ENCODE data around the gene HOXC11.

Gene HOXC11

GRCh38 chr12:53998900-53999236 is 25.9 kb downstream of the HOXC11 start:
- DNase-seq, result no peak

DNA sequence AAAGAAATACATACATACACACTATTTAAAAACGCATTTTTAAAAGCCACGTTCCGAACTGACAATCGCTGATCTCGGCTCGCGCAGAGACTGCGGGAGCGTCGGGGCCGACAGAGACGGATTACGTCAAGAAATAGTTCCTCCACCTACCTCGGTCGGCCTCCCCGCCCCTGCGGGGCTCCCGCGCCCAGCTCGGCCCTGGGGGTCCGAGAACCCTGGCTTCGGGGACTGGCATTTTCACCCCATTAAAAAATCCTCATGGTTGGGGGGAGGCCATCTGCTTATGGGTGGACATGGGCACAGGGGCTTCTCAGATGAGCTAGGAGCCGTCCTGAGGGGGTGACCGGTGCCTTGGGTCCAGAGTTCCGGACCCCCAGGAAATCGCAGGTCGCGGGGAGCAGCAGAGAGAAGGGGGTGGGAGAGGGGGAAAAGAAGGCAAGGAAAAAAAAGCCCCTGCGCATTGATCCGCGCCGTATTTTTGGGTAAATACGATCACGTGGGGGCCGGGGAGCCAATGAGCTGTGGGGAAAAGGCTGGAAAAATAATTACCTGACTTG is 26.7 kb downstream of the HOXC11 start:
- no peak for DNase-seq

GRCh38 chr12:54000116-54001114 is 27.5 kb downstream of the HOXC11 start, which contains the start of gene HOXC9:
HOXC9 (plus strand) TSS chr12:54000161; CDS start chr12:54000189, 28 bp downstream.
- DNase-seq, result no peak

DNA sequence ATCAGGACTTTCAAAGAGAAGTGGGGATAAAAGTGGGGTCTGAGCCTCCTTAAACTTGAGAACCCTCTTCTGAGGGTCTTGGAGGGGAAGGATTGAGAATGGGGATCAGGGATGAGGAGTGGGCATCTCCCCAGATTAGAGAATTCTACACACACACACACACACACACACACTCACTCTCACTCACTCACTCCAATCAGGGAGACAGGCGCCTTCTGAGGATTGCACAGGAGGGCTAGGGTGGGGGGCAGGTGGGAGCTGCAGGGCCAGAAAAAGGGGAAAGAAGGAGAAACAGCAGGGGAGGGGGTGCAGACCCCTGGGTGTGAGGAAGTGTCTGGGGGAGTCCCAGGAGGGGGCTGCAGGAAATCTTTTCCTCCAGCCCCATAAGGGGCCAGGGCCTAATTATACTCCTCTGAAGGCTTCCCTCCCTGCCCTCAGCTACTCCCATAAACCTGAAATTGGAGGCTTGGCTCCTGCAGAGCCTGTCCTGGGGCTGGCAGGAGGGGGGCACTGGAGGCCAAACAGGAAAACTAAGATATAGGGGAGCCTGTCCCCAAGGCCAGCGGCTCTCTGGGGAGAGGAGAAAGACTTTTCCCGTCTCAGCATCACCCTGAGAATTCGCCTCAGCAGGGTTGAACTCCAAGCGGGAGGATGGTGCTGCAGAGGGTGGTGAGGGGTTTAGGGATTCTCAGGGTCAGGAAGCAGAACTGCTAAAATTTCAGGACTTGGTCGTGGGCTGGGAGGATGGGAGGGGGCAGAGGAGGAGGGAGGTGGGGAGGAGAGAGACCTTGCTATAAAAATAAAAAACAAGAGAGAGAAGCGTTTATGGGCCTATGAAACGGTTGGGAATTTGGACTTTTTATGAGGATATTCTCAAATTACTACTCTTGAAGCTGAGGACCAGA is 28.6 kb downstream of the HOXC11 start:
- DNase-seq, result no peak

DNA sequence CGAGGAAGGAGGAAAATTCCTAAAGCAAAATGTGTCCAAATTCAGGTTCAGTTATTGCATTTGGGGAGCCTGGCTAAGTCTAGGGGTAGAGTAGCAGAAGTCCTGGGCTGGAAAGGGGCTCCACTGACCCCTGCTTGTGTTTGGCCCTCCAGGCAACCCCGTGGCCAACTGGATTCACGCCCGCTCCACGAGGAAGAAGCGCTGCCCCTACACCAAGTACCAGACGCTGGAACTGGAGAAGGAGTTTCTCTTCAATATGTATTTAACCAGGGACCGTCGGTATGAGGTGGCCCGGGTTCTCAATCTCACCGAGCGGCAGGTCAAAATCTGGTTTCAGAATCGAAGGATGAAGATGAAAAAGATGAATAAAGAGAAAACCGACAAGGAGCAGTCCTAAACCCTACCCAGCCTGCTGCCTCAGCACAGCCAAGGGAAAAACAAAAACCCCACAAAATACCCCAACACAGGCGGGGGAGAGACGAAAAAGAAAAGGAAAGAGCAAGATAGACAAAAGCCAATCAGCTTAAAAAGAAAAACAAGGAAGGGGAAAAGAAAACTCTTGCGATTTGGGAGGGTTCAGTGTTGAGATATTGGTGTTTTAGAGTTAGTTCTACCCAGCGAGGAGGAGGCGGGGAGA is 29.5 kb downstream of the HOXC11 start:
- DNase-seq, result no peak

DNA sequence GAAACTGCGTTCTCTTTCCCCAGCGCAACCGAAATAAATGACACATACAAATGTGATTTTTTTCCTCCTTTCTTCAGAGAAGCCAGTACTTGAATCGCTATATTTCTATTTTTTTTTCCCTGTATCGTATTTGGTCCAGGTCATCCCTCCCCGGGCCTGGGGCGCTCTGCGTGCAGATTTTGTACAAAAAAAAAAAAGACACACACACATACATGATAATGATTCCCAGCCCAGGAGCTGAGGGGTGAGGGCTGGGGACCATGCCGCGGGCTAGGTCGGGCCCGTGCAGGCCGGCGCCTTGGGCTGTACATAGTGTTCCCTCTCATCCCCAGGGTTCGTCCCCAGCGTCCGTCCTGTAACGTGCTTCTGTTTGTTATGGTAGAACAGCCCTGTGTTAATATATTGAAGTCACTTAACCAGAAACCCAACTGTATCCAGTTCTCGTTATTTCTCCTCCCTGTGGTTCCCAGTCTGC is 30.0 kb downstream of the HOXC11 start:
- no peak for DNase-seq

DNA sequence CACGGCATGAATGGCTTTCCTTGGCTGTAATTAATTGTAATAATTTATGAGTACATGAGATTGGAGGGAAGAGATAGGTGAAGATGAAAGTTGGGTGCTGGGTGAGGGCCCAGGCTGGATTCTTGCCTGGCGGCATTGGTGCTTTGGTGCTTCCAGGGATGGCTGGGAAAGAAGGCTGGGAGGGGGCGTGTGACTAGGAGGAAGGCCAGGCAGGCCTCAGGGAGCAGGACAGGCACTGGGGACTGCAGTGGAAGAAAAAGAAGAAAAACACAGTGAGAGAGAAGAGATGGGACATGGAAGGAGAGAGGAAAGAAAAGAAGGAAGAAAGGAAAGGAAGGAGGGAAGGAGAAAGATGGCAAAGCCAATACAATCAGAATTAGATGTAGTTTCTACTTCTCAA is 30.7 kb downstream of the HOXC11 start:
- no peak for DNase-seq

- no peak for DNase-seq
Measured at GRCh38 chr12:54004063-54004840, 31.3 kb downstream of the HOXC11 start.

DNA sequence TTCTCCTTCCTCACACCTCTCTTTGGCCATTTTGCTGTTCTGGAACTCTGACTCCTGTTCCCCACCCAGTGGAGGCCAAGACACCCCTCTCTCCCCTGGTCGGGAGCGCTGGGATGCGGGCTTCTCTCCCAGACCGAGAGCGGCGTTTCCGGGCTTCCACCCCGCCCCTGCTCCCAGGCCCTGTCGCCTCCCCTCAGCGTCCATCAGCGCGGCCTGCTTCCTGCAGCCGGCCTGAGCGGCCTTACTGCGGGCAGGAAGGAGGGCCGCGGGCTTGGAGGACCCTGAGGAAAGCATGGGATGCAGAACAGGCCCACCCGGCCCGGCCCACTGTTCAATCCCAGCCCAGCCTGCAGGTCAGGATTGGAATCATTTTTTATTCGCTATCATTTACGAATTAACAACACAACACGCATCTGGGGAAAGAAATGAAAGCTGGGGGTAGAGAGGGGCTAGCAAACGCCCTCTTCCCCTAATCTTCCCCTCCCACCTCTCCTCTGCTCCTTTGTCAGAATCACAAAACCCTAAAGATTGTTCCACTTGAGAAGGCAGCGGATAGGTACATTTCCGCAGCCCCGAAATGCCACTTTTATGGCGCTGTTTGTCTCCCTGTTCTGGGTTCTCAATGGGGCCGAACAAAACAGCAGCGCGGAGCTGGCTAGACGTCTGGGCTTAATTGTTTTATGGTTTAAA is 32.1 kb downstream of the HOXC11 start:
- DNase-seq, result no peak

DNA sequence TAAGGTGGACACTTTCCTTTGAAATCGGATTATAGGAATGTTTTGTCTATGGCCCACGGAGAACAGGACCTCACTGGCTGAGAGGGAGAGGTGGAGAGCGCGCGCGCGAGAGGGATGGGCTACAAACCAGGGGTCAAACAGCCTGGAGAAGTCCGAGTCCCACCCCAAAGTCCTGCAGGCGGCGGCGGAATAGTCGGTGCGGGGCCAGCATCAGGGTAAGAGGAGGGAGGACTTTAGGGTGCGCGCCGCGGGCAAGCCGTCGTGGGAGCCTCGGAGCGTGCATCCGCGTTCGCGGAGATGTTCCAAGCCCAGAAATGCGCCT is 32.6 kb downstream of the HOXC11 start:
- DNase-seq, result no peak

- peak; percentile 84 for DNase-seq
Measured at GRCh38 chr12:54005853-54006558, 33.1 kb downstream of the HOXC11 start.

GRCh38 chr12:54006559-54007220 is 33.8 kb downstream of the HOXC11 start:
- DNase-seq, result no peak

DNA sequence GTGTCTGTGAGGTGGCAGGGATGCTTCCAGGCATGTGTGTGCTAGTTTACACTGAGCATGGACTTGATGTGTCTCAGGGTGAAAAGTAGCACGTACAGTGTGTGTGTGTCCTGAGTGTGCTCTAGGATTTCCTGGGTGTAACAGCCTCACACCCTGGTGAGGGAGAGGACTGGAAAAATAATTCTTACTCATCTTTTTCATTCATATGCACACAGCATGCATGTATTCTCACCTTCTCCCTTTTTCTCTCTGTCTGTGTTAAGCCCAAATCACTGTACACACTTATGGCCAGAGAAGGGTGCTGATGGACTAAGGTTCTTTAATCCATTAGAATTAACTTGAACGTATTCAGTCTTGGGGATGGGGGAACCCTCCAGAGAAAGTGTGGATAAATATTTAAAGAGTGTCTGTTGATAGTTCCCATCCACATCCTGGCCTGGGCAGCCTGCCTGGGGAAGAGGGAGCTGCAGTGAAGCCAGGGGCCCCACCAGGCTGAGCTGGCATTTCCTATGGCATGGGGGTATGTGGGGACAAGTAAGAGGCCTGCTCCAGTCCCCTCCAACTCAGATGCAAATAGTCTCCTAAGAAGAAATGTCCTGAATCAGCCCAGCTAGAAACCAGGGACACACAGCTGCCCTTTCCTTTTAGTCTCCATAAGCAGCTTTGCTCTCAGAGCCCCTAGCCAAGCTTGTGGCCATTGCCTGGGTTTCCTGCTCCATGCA is 34.8 kb downstream of the HOXC11 start:
- no peak for DNase-seq

GRCh38 chr12:54008260-54008552 is 35.3 kb downstream of the HOXC11 start:
- no peak for DNase-seq

DNA sequence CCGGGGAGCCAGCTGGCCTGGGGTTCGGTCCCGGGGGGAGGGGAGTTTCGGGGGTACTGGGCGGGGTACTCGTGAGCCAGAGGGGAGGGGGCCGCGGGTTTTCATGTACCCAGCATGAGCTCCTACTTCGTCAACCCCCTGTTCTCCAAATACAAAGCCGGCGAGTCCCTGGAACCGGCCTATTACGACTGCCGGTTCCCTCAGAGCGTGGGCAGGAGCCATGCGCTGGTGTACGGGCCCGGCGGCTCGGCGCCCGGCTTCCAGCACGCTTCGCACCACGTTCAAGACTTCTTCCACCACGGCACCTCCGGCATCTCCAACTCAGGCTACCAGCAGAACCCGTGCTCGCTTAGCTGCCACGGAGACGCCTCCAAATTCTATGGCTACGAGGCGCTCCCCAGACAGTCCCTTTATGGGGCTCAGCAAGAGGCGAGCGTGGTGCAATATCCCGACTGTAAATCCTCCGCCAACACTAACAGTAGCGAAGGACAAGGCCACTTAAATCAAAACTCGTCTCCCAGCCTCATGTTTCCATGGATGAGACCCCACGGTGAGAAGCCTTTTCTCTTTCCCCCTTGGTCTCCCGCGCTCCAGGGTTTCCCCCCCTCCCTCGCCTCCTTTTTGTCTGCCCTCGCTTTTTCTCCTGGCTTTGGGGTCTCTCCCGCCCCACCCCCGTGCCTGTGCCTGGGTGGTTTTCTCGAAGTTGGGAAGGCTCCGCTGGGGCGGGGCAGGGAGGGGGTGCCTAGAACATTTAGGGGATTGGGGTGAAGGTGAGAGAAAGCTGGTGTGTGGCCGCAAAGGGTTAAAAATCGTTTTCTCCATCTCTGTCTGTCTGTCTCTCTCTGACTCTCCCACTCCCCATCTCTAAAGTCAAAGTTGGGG is 36.5 kb downstream of the HOXC11 start:
- DNase-seq, result no peak

DNA sequence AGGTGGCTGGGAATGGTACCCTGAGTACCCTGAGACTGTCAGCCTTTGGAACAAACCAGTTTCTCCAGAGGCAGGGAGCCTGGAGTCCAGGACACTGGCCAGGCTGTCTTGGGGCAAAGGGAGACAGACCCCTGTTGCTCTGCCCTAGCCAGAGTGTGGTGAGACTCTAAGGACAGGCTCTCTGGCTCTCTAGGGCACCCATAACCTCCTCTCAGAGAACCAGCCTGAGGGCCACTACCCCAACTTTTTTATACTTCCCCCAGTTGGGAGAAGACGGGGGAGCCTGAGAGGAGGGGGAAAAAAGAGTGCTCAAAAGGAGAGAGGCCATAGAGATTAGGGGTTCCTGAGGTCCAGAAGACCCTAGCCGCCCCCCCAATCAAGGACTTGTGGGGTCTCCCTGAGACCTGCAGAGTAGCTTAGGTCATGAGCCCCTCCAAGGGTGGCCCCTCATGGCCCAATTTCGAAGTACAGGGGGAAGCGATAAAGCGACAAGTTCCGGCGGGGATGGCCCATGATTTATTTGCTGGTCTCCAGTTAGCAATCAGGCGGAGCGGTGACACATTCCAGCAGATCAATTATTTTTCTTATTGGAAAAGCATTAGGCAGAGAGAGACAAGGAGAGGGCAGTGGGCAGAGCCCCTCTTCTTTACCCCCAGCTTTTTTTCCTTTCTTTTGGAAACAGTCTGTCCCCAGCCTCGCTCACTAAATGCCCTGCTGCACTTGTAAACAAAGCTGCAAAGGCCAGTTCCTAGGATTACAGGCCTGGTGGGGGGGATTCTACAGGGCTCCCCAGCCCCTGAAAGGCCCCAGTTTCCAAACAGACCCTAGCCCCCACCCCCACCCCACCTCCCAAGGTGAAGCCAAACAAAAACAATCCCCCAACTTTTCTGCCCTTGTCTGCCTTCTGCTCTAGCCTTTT is 37.4 kb downstream of the HOXC11 start:
- DNase-seq, result no peak

GRCh38 chr12:54010972-54011664 is 38.2 kb downstream of the HOXC11 start:
- DNase-seq, result no peak

Measured in CD4-positive, alpha-beta T cell treated with Interleukin-12 subunit alpha and Interleukin-12 subunit beta, for 1 hour (primary cell).